ENCODE results near the gene AMY1C. TPM values are rescaled to one million over a fixed set of nuclear protein-coding genes. Genes with fewer than 3 reads are reported as not detected.
"Not testable (repeated sequence)": the region's sequence is repeated elsewhere in the genome, so short reads cannot be mapped to it uniquely, and the experiment has no call there.

Gene AMY1C
- total RNA-seq (2014; rRNA removed; shearing (Covaris generic)) (not detected in 2 replicates), total RNA-seq (2022) (not detected in 2 replicates), Bru-seq, nascent RNA (not detected), BruChase-seq, experiment 1, labeled RNA remaining after a 6-hour chase (not detected), BruChase-seq, experiment 2, labeled RNA remaining after a 2-hour chase (not detected)
- long read RNA-seq = 0 reads

DNA sequence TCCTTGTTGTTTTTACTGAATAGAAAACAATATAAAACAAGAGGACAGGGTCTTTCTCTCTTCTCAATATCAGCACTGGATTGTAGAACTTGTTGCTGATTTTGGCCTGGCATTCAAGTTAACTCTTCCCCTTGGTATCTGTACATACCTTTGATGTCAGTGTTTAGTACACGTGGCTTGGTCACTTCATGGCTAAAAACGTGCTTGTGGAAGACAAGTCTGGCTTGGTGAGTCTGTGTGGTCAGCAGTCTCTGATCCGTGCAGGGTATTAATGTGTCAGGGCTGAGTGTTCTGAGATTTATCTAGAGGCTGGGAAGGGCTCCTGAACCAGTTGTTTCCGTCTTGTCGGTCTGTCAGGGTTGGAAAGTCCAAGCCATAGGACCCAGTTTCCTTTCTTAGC lies at the start of gene AMY1C:
Gene AMY1C (plus strand): TSS at position 301 of the 400 bp plus-strand sequence. CDS start 572 bp downstream, outside the sequence.
- POLR2A ChIA-PET; H3K4me2 ChIP-seq (ENCODE audit: low read length); H3K9me3 ChIP-seq (ENCODE audit: low read length); BruUV-seq (replicated peaks); H3K9me2 ChIP-seq (ENCODE audit: insufficient read depth, low read length); DNase-seq (ENCODE audit: low spot score); H3K4me1 ChIP-seq (ENCODE audit: insufficient read depth, low read length, poor library complexity, severe bottlenecking); H3K4me3 ChIP-seq (ENCODE audit: low read depth, low read length, poor library complexity, severe bottlenecking); H3K79me2 ChIP-seq (ENCODE audit: insufficient read depth, low read depth, low read length); H2AFZ ChIP-seq (ENCODE audit: low read length); H3K36me3 ChIP-seq (ENCODE audit: insufficient read depth, low read length); H4K20me1 ChIP-seq (ENCODE audit: insufficient read depth, low read length); CTCF ChIA-PET (ENCODE audit: unreplicated experiment); H3K27ac ChIP-seq (ENCODE audit: low read depth, low read length, poor library complexity, severe bottlenecking); intact Hi-C loops (cut with micrococcal nuclease; ENCODE audit: unreplicated experiment): not testable (repeated sequence)

DNA sequence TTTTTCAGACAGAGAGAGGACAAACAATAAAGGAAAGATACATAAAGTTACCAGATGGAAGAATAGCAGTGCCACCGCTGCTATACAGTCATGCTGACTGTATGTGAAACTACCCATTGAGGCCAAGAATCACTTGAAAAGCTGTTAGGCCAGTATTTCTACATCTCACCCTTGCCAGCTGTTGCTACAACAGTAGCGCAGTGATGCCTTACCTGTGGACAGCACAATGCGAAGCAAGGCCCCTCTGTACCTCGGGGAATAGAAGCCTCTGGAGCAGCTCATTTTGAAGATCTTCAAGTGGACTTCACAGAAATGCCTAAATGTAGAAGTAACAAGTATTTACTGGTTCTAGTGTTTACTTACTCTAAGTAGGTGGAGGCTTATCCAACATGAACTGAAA lies 49.0 kb upstream of the AMY1C start:
- POLR2A ChIA-PET; H3K9me2 ChIP-seq (ENCODE audit: insufficient read depth, low read length); H3K4me3 ChIP-seq (ENCODE audit: low read depth, low read length, poor library complexity, severe bottlenecking); H3K27ac ChIP-seq (ENCODE audit: low read depth, low read length, poor library complexity, severe bottlenecking); H3K9me3 ChIP-seq (ENCODE audit: low read length); H3K36me3 ChIP-seq (ENCODE audit: insufficient read depth, low read length); H2AFZ ChIP-seq (ENCODE audit: low read length); H3K4me1 ChIP-seq (ENCODE audit: insufficient read depth, low read length, poor library complexity, severe bottlenecking); intact Hi-C loops (cut with micrococcal nuclease; ENCODE audit: unreplicated experiment); BruUV-seq (replicated peaks); H3K79me2 ChIP-seq (ENCODE audit: insufficient read depth, low read depth, low read length); DNase-seq (ENCODE audit: low spot score); H3K4me2 ChIP-seq (ENCODE audit: low read length); CTCF ChIA-PET (ENCODE audit: unreplicated experiment); H4K20me1 ChIP-seq (ENCODE audit: insufficient read depth, low read length): not testable (repeated sequence)

DNA sequence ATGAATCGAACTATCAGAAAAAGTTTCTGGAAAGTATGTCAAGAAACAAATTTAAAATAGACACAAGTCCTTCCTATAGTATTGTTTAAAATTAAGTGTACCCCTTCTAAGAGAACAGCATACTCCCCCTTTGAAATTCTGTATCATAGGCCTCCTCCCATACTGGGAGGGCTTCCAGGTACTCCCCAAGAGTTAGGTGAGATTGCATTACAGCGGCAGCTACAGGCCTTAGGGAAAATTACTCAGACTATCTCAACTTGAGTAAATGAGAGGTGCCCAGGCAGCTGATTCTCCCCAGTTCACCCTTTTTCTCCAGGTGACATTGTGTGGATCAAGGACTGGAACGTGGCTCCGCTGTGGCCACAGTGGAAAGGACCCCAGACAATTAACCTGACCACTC lies 48.4 kb upstream of the AMY1C start:
- H3K4me3 ChIP-seq (ENCODE audit: low read depth, low read length, poor library complexity, severe bottlenecking); H3K79me2 ChIP-seq (ENCODE audit: insufficient read depth, low read depth, low read length); H4K20me1 ChIP-seq (ENCODE audit: insufficient read depth, low read length); H3K9me2 ChIP-seq (ENCODE audit: insufficient read depth, low read length); H2AFZ ChIP-seq (ENCODE audit: low read length); BruUV-seq (replicated peaks); H3K27ac ChIP-seq (ENCODE audit: low read depth, low read length, poor library complexity, severe bottlenecking); CTCF ChIA-PET (ENCODE audit: unreplicated experiment); H3K9me3 ChIP-seq (ENCODE audit: low read length); H3K4me1 ChIP-seq (ENCODE audit: insufficient read depth, low read length, poor library complexity, severe bottlenecking); H3K36me3 ChIP-seq (ENCODE audit: insufficient read depth, low read length); H3K4me2 ChIP-seq (ENCODE audit: low read length); intact Hi-C loops (cut with micrococcal nuclease; ENCODE audit: unreplicated experiment); DNase-seq (ENCODE audit: low spot score); POLR2A ChIA-PET: not testable (repeated sequence)

DNA sequence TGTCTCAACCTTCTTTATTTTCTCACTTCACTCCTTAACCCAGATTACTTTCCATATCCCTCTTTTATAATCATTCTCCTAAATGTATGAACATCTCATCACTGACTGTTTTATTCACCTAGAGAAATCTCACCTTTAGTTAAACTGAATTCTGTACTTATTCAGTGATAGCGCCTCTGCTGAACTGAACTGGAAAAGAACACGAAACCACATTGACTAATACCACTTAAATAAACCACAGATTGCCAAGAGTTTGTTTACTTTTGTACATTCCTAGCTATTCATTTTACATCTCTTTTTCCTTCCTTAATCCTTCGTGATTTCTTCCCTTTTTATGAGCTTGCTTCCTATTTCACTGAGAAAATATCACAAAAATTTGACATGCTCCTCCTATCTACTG lies 42.0 kb upstream of the AMY1C start:
- H4K20me1 ChIP-seq (ENCODE audit: insufficient read depth, low read length); DNase-seq (ENCODE audit: low spot score); H3K9me2 ChIP-seq (ENCODE audit: insufficient read depth, low read length); H3K36me3 ChIP-seq (ENCODE audit: insufficient read depth, low read length); H2AFZ ChIP-seq (ENCODE audit: low read length); H3K27ac ChIP-seq (ENCODE audit: low read depth, low read length, poor library complexity, severe bottlenecking); H3K4me2 ChIP-seq (ENCODE audit: low read length); intact Hi-C loops (cut with micrococcal nuclease; ENCODE audit: unreplicated experiment); H3K4me3 ChIP-seq (ENCODE audit: low read depth, low read length, poor library complexity, severe bottlenecking); H3K79me2 ChIP-seq (ENCODE audit: insufficient read depth, low read depth, low read length); POLR2A ChIA-PET; H3K9me3 ChIP-seq (ENCODE audit: low read length); H3K4me1 ChIP-seq (ENCODE audit: insufficient read depth, low read length, poor library complexity, severe bottlenecking); BruUV-seq (replicated peaks); CTCF ChIA-PET (ENCODE audit: unreplicated experiment): not testable (repeated sequence)

DNA sequence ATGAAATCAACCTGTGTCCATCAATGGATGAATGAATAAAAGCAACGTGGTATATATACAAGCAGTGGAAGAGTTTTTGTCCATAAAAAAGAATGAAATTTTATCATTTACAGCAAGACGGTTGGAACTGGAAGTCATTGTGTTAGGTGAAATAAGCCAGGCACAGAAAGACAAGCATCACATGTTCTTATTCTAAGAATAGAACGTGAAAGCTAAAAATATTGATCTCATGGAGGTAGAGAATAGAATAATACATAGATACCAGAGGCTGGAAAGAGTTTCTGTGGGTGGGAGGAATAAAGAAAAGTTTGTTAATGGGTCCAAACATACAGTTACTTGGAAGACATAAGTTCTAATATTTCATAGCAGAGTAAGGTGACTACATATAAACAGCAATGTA lies 39.3 kb upstream of the AMY1C start:
- POLR2A ChIA-PET; H3K79me2 ChIP-seq (ENCODE audit: insufficient read depth, low read depth, low read length); H3K36me3 ChIP-seq (ENCODE audit: insufficient read depth, low read length); H3K4me3 ChIP-seq (ENCODE audit: low read depth, low read length, poor library complexity, severe bottlenecking); DNase-seq (ENCODE audit: low spot score); CTCF ChIA-PET (ENCODE audit: unreplicated experiment); H3K4me1 ChIP-seq (ENCODE audit: insufficient read depth, low read length, poor library complexity, severe bottlenecking); H2AFZ ChIP-seq (ENCODE audit: low read length); intact Hi-C loops (cut with micrococcal nuclease; ENCODE audit: unreplicated experiment); H3K4me2 ChIP-seq (ENCODE audit: low read length); BruUV-seq (replicated peaks); H3K9me2 ChIP-seq (ENCODE audit: insufficient read depth, low read length); H3K27ac ChIP-seq (ENCODE audit: low read depth, low read length, poor library complexity, severe bottlenecking); H4K20me1 ChIP-seq (ENCODE audit: insufficient read depth, low read length); H3K9me3 ChIP-seq (ENCODE audit: low read length): not testable (repeated sequence)

DNA sequence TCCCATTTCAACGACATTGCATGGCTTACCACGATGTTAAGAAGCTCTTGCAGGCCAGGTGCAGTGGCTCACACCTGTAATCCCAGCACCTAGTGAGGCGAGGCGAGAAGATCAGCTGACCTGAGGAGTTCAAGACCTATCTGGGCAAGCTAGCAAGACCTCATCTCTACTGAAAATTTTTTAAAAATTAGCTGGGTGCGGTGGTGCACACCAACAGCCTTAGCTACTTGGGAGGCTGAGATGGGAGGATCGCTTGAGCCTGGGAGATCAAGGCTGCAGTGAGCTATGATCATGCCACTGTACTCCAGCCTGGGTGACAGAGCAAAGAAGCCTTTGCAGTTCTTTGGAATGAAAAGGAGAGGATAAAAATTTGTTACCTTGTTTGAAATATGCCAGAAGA lies 32.3 kb upstream of the AMY1C start:
- H3K9me2 ChIP-seq (ENCODE audit: insufficient read depth, low read length); BruUV-seq (replicated peaks); CTCF ChIA-PET (ENCODE audit: unreplicated experiment); H3K9me3 ChIP-seq (ENCODE audit: low read length); H4K20me1 ChIP-seq (ENCODE audit: insufficient read depth, low read length); DNase-seq (ENCODE audit: low spot score); H3K27ac ChIP-seq (ENCODE audit: low read depth, low read length, poor library complexity, severe bottlenecking); H3K4me2 ChIP-seq (ENCODE audit: low read length); H2AFZ ChIP-seq (ENCODE audit: low read length); H3K4me1 ChIP-seq (ENCODE audit: insufficient read depth, low read length, poor library complexity, severe bottlenecking); intact Hi-C loops (cut with micrococcal nuclease; ENCODE audit: unreplicated experiment); H3K36me3 ChIP-seq (ENCODE audit: insufficient read depth, low read length); H3K4me3 ChIP-seq (ENCODE audit: low read depth, low read length, poor library complexity, severe bottlenecking); H3K79me2 ChIP-seq (ENCODE audit: insufficient read depth, low read depth, low read length): not testable (repeated sequence)
- POLR2A ChIA-PET = interaction anchor here (0.6 kb wide), 1 partner anchor 77 kb away, joined by 4 read pairs; no protein-coding TSS in a partner anchor

DNA sequence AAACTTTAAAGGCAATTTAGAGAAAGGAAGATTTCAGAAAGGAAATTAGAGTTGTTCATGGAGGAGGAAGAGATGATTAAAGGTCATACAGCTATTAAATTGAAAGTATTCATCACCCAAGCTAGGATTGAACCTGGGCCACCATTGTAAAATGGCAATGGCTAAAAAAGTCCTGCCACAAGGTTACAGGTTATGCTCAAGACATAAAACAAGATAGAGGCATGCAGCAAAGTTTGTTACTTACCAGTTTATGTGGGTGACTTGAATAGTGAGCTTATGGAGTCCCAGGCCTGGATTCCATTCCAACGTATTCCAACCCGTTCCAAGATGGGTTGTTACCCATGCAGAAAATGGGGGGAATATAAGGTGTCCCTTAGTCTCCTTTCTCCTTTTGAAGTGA lies 28.2 kb upstream of the AMY1C start:
- H3K9me2 ChIP-seq (ENCODE audit: insufficient read depth, low read length); POLR2A ChIA-PET; H3K36me3 ChIP-seq (ENCODE audit: insufficient read depth, low read length); DNase-seq (ENCODE audit: low spot score); intact Hi-C loops (cut with micrococcal nuclease; ENCODE audit: unreplicated experiment); H3K9me3 ChIP-seq (ENCODE audit: low read length); CTCF ChIA-PET (ENCODE audit: unreplicated experiment); H3K4me3 ChIP-seq (ENCODE audit: low read depth, low read length, poor library complexity, severe bottlenecking); H3K4me1 ChIP-seq (ENCODE audit: insufficient read depth, low read length, poor library complexity, severe bottlenecking); H4K20me1 ChIP-seq (ENCODE audit: insufficient read depth, low read length); H2AFZ ChIP-seq (ENCODE audit: low read length); BruUV-seq (replicated peaks); H3K4me2 ChIP-seq (ENCODE audit: low read length); H3K79me2 ChIP-seq (ENCODE audit: insufficient read depth, low read depth, low read length); H3K27ac ChIP-seq (ENCODE audit: low read depth, low read length, poor library complexity, severe bottlenecking): not testable (repeated sequence)

All from OCI-LY7 (cell line).